ENCODE data around the gene GPR37.

DNA sequence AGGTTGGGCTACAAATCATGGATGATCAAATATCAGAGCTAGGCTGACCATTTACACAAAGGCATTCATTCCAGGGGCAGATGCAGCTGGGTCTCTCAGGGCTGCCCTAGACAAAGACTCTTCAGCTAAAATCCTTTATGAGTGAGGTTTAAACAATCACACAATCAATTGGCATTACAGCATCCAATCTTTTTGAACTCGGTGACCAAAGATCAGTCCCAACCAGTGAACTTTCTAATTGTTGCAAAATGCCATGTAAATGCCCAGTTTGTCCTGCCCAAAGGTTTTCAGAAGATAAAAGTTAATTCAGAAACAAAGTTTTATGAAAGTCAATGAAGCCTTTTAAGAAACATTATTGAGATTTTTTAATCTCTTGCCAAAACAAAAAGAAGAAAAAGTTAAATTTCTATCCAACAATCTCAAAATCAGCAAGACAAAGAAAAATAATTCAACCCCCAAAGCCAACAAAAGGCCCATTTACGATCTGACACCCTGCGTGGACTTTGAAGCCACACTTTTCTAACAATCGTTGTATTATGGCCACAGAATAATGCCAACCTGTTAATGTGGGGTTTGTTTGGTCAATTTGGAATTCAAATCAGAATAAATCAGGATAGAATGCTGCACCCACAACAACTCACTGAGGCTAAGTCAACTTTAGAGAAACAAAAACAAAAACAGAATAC lies 40.9 kb downstream of the GPR37 start:
- TF ChIP-seq, protein P1, sequence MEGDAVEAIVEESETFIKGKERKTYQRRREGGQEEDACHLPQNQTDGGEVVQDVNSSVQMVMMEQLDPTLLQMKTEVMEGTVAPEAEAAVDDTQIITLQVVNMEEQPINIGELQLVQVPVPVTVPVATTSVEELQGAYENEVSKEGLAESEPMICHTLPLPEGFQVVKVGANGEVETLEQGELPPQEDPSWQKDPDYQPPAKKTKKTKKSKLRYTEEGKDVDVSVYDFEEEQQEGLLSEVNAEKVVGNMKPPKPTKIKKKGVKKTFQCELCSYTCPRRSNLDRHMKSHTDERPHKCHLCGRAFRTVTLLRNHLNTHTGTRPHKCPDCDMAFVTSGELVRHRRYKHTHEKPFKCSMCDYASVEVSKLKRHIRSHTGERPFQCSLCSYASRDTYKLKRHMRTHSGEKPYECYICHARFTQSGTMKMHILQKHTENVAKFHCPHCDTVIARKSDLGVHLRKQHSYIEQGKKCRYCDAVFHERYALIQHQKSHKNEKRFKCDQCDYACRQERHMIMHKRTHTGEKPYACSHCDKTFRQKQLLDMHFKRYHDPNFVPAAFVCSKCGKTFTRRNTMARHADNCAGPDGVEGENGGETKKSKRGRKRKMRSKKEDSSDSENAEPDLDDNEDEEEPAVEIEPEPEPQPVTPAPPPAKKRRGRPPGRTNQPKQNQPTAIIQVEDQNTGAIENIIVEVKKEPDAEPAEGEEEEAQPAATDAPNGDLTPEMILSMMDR (IDR thresholded peaks at IDR 0.05): no peak
- TF ChIP-seq POLR2A (IDR thresholded peaks at IDR 0.05) (no peak), POLR2AphosphoS5 (IDR thresholded peaks at IDR 0.05; ENCODE audit: insufficient read depth in 1 of 2, low read depth in 1 of 2) (no peak)

All from vagina (tissue), 2 donors.